HG03095 (cell line): ENCODE data around the gene MYO3B.

Experiments used
- ATAC-seq: cut with Tn5 transposase; IDR thresholded peaks from one replicate; pipeline ENCODE4 v1.9.1; 2021; ENCODE audit warnings: moderate library complexity; ENCODE audit not compliant: unreplicated experiment

The MYO3B gene

DNA sequence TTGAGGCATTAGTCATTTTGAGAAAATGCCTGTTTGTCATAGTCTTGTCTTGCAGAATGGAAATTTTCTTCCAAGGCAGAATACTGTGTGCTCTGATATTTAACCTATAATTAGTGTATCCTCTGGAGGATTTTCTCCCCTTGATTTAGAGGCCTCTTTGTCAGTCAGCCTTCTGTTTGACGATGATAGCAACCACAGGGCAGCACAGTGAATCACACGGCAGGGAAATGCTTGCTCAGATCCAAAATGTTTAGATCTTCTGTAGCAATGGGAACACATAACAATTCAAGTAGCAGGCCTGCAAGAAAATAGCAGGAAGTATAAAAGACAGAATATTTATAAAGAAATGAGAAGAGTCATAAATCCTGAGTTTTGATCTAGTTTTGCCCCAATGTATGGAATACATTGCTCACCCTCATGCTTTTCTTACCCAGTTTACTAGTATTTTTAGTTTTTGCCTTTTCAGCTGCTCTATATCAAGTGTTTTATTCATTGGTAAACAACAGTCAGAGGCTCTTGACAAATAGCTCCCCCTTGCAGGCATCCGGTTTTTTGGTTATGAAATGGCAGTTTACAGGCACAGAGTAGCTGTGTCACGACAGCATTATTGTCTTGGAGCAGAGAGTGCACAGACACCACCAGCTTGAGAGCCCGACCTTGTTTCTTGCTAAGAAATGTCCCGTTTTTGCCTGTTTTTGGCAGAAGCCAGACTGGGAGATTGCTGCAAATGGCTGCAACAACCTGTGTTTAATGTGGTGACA is 185.1 kb downstream of the MYO3B start:
- no peak for ATAC-seq

DNA sequence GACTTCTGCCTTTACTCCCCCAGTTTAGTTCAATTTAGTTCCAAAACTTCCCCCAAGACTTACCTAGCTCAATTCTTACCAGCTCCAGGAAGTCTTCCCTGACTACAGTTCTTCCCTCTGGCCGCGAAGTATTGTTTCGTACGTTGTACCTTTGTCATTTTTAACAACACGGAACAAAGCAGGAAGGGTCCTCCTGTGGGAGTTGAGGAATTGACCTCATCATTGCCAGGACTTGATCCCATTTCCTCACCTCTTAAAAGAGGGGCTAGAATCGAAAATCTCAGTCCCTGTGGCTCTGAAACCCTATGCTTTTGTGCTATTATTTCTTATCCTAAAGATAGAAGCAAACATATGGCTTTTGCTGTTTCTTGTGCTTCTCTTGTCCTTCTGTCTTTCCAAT is 187.1 kb downstream of the MYO3B start:
- ATAC-seq, result no peak

DNA sequence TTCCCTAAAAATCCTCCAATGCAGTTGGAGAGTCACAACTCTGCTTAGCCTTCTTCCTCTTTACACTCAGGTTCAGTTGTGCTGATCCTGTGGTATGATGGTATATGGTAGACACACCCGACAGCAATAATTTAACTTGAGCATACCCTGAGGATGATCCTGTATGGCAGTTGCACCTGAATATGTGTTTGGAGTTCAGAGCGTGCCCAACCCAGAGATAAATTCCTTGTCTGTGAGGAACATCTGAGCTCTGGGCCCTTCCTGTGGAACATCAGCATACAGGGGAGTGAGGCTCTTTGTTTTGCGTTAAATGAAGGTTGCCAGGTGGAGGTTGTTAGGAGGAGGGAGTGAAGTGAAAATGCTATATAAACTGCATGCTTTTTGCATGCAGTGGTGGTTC is 187.7 kb downstream of the MYO3B start:
- ATAC-seq, result no peak

DNA sequence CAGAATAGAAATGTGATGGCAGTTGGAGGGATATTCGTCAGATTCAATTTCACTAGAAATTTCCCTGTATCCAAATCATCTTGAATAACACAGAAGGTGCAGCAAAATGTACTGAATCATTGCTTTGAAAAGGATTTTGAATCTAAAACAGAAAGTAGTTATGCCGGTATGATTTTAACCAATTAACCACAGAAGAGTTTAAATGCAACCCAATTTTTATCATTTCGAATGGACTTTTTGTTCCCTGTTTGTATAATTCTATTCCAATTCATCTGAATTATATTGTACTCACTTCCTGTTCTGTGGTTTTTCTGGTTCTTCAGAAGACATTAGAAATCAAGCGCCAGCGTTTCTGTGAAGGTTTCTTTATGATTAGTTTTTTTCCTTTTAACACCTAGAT is 190.4 kb downstream of the MYO3B start:
- no peak for ATAC-seq

DNA sequence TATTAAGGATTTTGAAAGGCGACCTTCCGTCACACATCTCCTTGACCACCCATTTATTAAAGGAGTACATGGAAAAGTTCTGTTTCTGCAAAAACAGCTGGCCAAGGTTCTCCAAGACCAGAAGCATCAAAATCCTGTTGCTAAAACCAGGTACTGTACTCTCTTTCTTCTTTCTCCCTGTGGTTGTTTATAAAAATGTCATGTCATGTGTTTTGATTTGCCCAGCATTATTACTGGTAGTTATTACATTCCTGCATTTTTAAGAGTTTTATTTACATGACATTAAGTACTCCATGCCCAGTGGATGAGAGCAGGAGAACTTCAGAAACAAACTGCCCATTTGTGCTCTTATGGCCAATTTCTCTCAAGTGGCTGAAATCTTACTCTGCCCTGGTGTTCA is 191.3 kb downstream of the MYO3B start:
- ATAC-seq, result no peak

DNA sequence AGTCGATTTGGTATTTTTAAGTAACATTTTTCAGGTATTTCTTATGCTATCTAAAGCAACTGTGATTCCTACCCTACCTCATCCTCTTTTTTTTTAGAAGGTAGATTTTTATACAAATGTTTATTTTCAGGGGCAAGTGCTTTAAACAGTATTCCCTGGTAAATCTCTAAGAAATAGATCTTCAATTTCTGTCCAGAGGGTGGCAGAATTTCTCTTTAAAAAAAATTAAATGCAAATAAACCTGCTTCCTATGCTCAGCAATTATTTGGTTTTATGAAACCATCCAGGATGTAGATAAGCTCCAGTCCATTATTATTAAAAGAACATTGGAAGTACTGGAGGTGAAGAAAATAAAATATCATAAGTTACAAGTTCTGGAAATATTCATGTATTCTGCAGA is 191.9 kb downstream of the MYO3B start:
- ATAC-seq, result no peak

DNA sequence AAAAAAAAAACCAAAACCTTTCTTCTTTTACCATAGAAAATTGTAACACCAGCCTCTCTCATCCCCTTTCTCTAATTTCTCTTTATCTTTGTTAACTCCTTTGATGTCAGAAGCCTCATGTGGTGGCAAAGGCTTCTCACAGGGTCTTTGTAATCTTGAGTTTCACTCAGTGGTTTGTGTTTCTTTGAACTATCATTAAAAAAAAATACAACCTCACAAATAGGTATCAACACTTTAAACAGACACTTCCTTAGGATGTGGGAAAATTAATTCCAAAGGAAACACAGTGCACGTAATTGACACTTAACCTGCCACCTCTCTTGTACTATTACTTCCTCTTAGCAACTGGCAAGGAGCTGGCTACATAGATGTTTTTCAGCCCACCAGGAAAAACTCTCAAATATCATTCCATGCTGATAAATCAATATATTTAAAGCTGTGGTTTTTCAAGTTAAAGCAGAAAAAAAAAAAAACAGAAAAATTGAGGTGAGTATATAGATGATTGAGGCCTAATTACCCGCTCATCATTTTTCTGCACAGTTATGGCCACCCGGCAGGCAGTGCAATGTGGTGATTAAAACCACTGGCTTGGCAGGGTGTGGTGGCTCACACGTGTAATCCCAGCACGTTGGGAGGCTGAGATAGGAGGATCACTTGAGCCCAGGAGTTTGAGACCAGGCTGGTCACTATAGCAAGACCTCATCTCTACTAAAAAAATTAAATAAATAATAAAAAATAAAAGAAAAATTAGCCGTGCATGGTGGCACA is 193.5 kb downstream of the MYO3B start:
- no peak for ATAC-seq

DNA sequence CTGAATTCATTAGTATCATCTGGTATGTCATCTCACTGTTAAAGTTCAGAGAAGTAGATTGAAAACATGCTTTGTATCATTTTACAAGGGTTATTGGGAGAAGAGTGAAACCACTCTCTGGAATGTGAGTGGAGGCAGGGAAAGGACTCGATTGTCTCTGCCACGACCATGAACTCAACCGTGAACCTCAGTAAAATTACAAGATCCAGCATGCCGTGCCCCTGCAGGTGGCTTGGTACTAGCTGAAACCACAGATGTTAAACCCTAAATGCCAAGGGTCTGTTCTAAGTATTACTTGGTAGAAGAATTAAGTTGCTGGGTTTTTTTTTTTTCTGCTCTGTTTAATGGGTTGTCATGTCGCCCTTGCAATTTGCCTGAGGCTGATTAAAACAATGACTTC is 197.2 kb downstream of the MYO3B start:
- ATAC-seq, result no peak

DNA sequence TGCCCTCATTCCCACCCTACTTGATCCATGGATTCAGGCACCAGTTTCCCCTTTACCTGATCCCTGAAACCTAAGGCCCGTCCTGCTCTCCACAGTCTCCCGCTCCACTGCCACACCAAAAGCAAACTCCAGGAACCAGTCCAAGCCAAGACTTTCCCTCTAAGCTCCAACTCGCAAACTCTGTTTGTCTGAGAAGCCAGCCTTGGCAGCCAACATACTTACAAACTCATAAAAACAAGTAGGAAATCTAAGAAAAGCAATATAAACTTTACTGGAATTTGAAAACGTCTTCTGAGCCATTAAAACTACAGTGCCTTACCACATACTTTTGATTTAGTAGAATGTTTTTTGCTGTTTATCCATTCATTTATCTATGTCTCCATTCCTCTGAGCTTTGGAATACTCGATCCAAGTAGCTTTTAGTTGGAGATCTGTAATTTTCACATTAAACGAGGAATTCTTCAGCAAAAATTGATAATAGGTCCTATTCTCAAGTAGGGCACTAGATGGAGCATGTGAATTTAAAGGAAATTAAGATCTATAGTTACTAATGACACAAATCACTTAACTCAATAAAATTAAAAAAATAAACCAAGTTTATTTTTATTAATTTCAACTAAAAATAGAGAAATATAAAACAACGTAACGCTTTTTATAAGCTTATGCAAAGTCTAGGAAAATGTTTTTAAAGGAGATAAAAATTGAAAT is 199.7 kb downstream of the MYO3B start:
- ATAC-seq, result no peak

DNA sequence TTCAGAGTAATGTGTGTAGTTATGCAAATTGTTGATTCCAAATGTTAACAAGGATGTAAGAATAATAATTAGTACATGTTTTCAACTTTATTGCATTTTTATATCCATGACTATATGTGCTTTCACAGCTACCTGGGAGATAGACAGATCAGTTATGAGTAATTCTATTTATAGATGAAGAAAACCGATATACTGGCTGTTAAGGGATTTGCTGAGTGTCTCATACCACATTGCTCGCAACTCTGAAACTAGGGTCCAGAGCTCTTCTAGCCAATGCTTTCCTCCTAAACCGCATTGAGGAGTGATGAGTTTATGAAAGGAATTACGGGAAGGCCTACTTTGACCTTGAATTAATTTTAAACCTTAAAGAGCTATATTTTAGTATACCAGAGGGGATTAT is 202.3 kb downstream of the MYO3B start:
- no peak for ATAC-seq

DNA sequence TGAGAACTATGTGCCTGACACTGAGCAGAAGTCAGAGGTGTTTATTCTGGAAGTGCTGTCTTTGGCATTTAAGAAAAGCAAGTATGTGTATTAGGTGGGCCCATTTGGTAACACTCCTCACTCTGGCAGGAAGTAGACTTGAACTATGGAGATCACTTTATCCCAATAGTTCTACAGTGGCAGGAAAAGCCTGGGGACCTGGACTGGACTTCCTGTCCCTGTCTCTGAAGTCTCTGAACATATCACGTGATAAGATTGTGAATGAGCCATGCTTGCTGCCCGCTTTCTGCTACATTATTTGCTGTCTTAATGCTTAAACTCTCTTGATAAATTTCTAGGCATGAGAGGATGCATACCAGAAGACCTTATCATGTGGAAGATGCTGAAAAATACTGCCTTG is 203.7 kb downstream of the MYO3B start:
- ATAC-seq, result no peak

DNA sequence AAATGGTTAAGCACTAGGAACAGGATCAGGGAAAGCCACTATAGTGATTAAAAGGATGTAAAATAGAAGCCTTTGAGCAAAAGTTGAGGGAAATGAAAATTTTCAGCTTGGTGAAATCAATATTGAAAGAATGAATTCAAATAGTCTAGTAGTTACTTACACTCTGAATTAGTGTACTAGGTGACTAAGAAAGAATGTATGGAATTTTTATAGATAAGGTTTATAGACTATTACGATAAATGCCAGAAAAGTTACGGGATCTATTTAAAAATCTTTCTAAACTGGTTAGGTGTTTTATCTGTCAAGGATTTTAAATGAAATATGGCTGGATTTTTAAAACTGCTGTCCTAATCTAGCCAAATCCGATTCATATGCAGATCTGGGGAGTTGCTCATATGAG is 208.6 kb downstream of the MYO3B start:
- no peak for ATAC-seq

DNA sequence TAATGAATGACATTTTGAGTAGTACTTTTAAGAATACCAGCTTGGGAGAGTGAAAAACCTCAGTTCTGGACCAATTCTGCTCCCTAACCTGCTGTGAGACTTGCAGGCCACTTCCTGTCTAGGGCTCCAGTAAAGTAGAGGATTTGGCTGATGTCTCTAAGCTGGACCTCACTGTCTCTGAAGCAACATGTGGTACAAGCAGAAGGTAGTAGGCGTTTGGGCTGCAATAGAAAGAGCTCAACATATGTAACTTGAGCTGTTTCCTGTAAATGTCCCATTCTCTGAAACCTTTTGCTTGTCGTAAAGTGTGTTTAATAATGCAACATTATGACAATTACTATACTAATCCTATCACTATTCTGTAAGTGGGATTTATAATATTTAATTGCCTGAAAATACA is 213.1 kb downstream of the MYO3B start:
- ATAC-seq, result no peak

DNA sequence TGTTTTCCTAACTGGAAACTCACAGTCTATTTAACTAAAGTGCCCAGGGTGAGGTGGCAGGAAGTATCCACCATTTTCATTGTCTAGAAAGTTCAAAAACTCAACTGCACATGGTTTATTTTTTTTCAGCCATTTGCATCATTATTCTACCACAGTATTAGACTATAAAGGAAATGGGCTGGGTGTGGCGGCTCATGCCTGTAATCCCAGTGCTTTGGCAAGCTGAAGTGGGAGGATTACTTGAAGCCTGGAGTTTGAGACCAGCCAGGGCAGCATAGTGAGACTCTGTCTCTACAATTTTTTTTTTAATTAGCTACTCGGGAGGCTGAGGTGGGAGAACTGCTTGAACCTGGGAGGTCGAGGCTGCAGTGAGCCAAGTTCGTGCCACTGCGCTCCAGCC is 213.8 kb downstream of the MYO3B start:
- ATAC-seq, result no peak

DNA sequence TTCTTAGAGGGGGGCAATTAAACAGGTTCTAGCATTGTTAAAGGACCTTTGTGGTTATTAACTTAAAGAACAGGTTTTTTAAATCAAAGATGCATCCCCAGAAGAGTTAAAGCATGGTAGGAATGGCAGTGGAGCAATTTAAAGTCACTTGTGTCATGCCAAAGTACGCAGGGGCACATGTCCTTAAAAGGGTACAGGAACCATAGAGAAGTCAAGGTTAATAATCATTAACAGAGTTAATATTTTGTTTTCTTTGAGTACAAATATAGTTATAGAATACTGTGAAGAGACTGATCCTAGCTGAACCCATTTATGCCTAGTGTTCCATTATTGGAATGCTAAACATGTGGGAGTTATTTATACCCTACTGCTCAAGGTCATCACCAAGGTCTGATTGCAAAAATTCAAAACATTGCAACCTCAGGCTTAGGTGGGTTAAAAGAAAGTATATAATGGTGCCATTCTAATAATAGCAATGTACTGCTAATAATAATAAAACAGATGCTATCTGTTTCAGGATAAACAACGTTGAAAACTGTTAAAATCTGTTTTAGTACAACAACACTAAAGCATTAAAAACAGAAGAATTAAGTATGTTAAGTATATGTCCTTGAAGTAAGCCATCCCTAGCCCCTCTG is 216.0 kb downstream of the MYO3B start:
- no peak for ATAC-seq

DNA sequence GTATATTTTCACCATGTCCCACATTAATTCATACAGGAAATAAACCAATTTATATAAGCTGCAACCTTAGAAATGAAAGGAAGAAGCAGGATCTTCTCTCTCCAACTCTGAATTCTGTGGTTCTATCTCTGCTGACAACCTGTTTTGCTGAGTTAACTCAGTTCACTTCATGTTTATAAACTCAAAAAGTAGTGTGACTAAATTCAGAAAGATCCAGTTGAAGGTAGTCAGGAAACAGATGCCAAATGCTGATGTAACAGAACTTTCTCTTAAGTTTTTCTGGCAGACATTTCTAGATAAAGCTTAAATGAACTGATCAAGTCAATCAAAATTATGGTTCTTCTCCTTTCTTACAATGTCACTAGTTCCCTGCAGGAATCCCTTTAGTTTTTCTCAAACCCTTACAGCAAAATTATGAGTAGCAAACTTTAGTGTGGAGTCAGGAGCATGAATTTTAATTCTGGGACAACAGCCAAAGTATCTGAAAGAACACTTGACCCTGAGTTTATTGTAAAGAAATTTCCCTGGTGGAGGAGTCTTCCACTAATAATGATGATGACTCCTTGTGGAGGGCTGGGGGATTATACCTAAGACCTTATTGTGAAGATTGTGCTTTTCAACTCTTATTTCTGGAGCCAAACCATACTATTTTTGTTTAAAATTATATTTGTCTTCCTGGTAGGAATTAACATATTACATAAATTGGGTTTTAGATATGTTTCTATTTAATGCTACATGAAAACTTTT is 216.9 kb downstream of the MYO3B start:
- no peak for ATAC-seq

DNA sequence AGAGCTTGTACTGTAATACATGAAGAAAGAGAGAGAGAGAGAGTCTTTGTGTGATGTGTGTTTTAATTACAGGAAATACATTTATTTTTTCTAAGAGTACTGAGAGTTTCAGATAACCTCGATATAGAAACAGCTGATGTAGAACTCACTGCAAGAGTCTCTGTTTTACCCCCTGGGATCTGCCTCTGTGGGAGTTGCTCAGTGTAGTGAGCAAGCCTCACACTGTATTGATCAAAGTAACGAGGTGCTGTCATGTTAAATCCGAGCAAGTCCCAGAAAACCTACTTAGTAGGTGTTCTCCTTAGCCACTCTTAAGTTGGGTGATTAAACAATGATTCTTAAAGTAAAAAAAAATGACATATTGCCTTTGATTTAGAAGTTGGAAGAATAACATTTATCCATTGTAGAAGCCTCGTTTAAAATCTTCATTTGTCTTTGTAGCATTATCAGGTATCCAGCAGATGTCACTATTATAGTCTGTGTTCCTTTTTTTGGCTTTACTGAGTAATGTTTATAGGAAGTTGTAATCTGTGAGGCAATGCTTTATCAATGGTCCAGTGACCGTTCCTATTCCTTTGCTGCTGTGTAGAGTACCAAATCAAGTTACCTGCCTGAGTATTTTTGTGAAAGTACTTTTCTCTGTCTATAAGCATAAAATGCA is 219.0 kb downstream of the MYO3B start:
- no peak for ATAC-seq

DNA sequence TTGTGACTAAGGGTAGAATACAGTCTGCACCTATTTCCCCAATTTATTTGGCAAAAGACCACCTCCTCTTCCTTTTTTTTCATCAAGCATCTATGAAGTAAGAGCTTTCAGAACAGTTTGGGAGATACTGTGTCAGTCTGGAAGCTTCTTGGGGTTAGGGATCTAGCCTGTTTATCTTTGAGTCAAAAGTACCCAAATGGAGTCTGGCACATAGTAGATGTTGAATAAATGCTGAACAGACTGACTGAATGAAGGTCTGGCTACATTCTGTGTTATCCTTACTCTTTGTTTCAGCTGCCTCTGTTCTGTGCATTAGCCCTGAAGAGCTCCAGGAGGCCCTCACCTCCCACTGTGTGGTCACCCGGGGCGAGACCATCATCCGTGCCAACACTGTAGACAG is 223.2 kb downstream of the MYO3B start:
- ATAC-seq, result no peak

DNA sequence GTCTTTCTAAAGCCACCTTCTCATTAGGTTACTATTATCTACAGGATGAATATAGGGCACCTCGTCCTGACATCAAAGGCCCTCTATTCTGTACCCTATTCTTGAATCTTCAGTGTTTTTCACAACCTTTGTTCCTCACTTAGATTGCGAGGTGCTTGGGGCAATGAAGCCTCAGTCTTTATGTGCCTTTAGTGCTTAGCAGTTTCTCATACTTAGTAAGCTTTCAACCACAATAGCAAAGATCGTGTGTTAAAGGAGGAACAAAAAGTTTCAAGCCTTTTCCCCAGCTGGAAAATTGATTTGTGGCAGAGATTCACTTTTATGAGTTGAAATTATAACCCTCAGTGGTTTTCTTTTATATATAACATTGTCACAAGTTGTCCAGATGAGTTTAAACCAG is 226.9 kb downstream of the MYO3B start:
- ATAC-seq, result no peak

DNA sequence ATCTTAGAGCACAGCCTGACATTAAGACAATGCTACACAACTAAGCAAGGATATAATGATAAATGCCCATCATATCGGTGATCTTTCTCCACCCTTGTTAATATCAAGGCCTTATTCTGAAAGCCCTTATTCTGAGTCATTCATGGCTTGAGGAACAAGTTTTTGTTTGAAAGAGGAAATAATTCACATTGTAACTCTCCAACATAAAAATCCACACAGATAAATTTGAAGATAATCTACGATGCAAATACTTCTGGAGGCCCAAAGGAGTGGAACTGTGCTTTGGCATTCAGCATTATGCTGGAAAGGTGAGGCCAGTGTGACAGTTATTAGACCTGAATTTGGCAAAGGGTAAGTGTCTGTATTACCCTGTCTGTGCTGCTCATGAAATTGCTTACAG is 227.4 kb downstream of the MYO3B start:
- no peak for ATAC-seq
